HCT116 (cell line): ENCODE results near the gene ZNHIT6. TPM values are rescaled to one million over a fixed set of nuclear protein-coding genes. Genes with fewer than 3 reads are reported as not detected.
A peak's percentile ranks its signal among the peaks of the same experiment; 100 is the strongest.

ENCODE experiments used
- ATAC-seq: fragments of 200-7000 bp; cut with Tn5 transposase; 2 replicates; pipeline ENCODE4 v1.9.1; 2020; ENCODE audit warnings: mild to moderate bottlenecking, moderate library complexity
- BruUV-seq: library from RNA; stranded (reverse); fragments of 400-500 nt; replicated peaks from 2 replicates; lab custom pipeline; 2021; lab: Mats Ljungman, UMichigan
- CTCF ChIA-PET: fragments of 300-600 bp; sonication (Branson Sonifier 250); formaldehyde crosslinking; loops from one replicate; lab custom pipeline; 2021; ENCODE audit warnings: antibody characterized with exemption; lab: Charles Lee
- POLR2A ChIA-PET: fragments of 300-600, 350-600 bp; sonication (Branson Sonifier 250); formaldehyde crosslinking; loops from one replicate; lab custom pipeline; 2021; ENCODE audit warnings: antibody characterized with exemption; lab: Charles Lee
- RAD21 ChIA-PET, 2 experiments: fragments of 300-600 bp; sonication (Branson Sonifier 250); formaldehyde crosslinking; loops; one replicate each; lab custom pipeline; 2023; ENCODE audit warnings: low total read pairs in 2 of 2; ENCODE audit not compliant: uncharacterized antibody in 2 of 2, unreplicated experiment in 2 of 2, low non-redundant PET in 1 of 2; lab: Charles Lee
- DNase-seq: peaks from one replicate; pipeline ENCODE4 v3.0.0-alpha.2; 2010; ENCODE audit warnings: low read depth, low spot score
- H2AFZ ChIP-seq: fragments of 200-600 bp; shearing (Covaris generic), sonication (generic); 2 replicates; pipeline ENCODE4 v1.6.1; 2017; ENCODE audit warnings: low read depth, mixed run types, mixed read lengths, antibody characterized with exemption, low read length; ENCODE audit not compliant: poor library complexity, severe bottlenecking
- H3K27ac ChIP-seq: 2 replicates; pipeline ENCODE4 v1.5.1; 2012; ENCODE audit warnings: low read depth, low read length
- H3K27me3 ChIP-seq: fragments of 200-600 bp; sonication (generic); 2 replicates; pipeline ENCODE4 v1.6.1; 2016; ENCODE audit warnings: mixed run types, low read length, mixed read lengths; ENCODE audit not compliant: insufficient read depth
- H3K36me3 ChIP-seq, 2 experiments: fragments of 200-500 bp in 1 of 2; fragments of 200-600 bp in 1 of 2; sonication (Bioruptor generic) in 1 of 2; sonication (generic) in 1 of 2; 2 replicates each; pipeline versions ENCODE4 v1.5.1 to v1.6.1; 2014 to 2016; ENCODE audit warnings: low read length in 2 of 2, inconsistent platforms in 1 of 2, mixed read lengths in 1 of 2, mixed run types in 1 of 2; ENCODE audit not compliant: insufficient read depth in 2 of 2, control insufficient read depth in 1 of 2
- H3K4me1 ChIP-seq, 2 experiments: fragments of 200-600 bp in 1 of 2; sonication (generic) in 1 of 2; 2 replicates each; pipeline versions ENCODE4 v1.5.1 to v1.6.1; 2012 to 2017; ENCODE audit warnings: low read length in 2 of 2, inconsistent platforms in 1 of 2, mild to moderate bottlenecking in 1 of 2, mixed read lengths in 1 of 2, mixed run types in 1 of 2, moderate library complexity in 1 of 2; ENCODE audit not compliant: insufficient read depth in 2 of 2, control insufficient read depth in 1 of 2
- H3K4me2 ChIP-seq: fragments of 200-600 bp; sonication (generic); 2 replicates; pipeline ENCODE4 v1.6.1; 2017; ENCODE audit warnings: mixed run types, low read length, mixed read lengths
- H3K4me3 ChIP-seq, 2 experiments: fragments of 200-600 bp in 1 of 2; sonication (generic) in 1 of 2; replicated peaks in 1 of 2; 2 replicates each; pipeline ENCODE4 v1.5.1; 2011 to 2016; ENCODE audit warnings: low read length in 2 of 2, control low read depth in 1 of 2, low read depth in 1 of 2, mild to moderate bottlenecking in 1 of 2, mixed read lengths in 1 of 2, mixed run types in 1 of 2
- H3K79me2 ChIP-seq: fragments of 200-600 bp; sonication (generic); 2 replicates; pipeline ENCODE4 v1.6.1; 2017; ENCODE audit warnings: mild to moderate bottlenecking, mixed run types, low read length, moderate library complexity, mixed read lengths; ENCODE audit not compliant: insufficient read depth
- H3K9ac ChIP-seq: fragments of 200-600 bp; sonication (generic); 2 replicates; pipeline ENCODE4 v1.6.1; 2016; ENCODE audit warnings: low read length, mixed read lengths
- H3K9me2 ChIP-seq: fragments of 200-600 bp; sonication (generic), shearing (Covaris generic); 2 replicates; pipeline ENCODE4 v1.6.1; 2017; ENCODE audit warnings: mixed run types, mild to moderate bottlenecking, moderate library complexity; ENCODE audit not compliant: insufficient read depth
- H3K9me3 ChIP-seq, 2 experiments: fragments of 200-500 bp in 1 of 2; fragments of 200-600 bp in 1 of 2; sonication (Bioruptor generic) in 1 of 2; sonication (generic) in 1 of 2; 2 replicates each; pipeline ENCODE4 v1.6.1; 2014 to 2017; ENCODE audit warnings: low read length in 2 of 2, mixed read lengths in 2 of 2, inconsistent platforms in 1 of 2, low read depth in 1 of 2, mild to moderate bottlenecking in 1 of 2, mixed run types in 1 of 2, moderate library complexity in 1 of 2; ENCODE audit not compliant: control insufficient read depth in 1 of 2, insufficient read depth in 1 of 2
- H4K20me1 ChIP-seq: fragments of 200-600 bp; sonication (generic), shearing (Covaris generic); 2 replicates; pipeline ENCODE4 v1.6.1; 2017; ENCODE audit warnings: mixed run types, mild to moderate bottlenecking, moderate library complexity; ENCODE audit not compliant: insufficient read depth
- CBX3 ChIP-seq: IDR thresholded peaks from 2 replicates; pipeline ENCODE4 v1.6.1; 2012; ENCODE audit warnings: low read depth
- CEBPB ChIP-seq: IDR thresholded peaks from 2 replicates; pipeline ENCODE4 v1.6.1; 2012; ENCODE audit warnings: low read depth
- ELF1 ChIP-seq: IDR thresholded peaks from 2 replicates; pipeline ENCODE4 v1.6.1; 2012; ENCODE audit warnings: low read depth, borderline replicate concordance
- EZH2 ChIP-seq: fragments of 200-600 bp; sonication (generic); IDR thresholded peaks from 2 replicates; pipeline ENCODE4 v1.6.1; 2017; ENCODE audit warnings: antibody characterized with exemption, mixed run types
- FOSL1 ChIP-seq: IDR thresholded peaks from 2 replicates; pipeline ENCODE4 v1.6.1; 2012; ENCODE audit warnings: low read depth
- JUND ChIP-seq: IDR thresholded peaks from 2 replicates; pipeline ENCODE4 v1.6.1; 2012
- POLR2AphosphoS5 ChIP-seq: IDR thresholded peaks from 2 replicates; pipeline ENCODE4 v1.6.1; 2011; ENCODE audit warnings: mild to moderate bottlenecking, low read depth, low read length, moderate library complexity
- RAD21 ChIP-seq: IDR thresholded peaks from 2 replicates; pipeline ENCODE4 v1.6.1; 2012; ENCODE audit warnings: low read depth, mild to moderate bottlenecking
- SIN3A ChIP-seq: IDR thresholded peaks from 2 replicates; pipeline ENCODE4 v1.6.1; 2012; ENCODE audit warnings: low read depth
- SP1 ChIP-seq: IDR thresholded peaks from 2 replicates; pipeline ENCODE4 v1.6.1; 2012; ENCODE audit warnings: low read depth
- SRF ChIP-seq: IDR thresholded peaks from 2 replicates; pipeline ENCODE4 v1.6.1; 2012; ENCODE audit warnings: low read depth
- YY1 ChIP-seq: IDR thresholded peaks from 2 replicates; pipeline ENCODE4 v1.6.1; 2011; ENCODE audit warnings: low read length, low read depth, moderate library complexity, mild to moderate bottlenecking; ENCODE audit not compliant: insufficient replicate concordance; ENCODE audit errors: extremely low read depth
- ZNF274 ChIP-seq: fragments of 200-500 bp; sonication (Bioruptor generic); IDR thresholded peaks from 2 replicates; pipeline ENCODE4 v1.6.1; 2014; ENCODE audit warnings: mild to moderate bottlenecking, low read depth, low read length, inconsistent platforms
- intact Hi-C: fragments of 100-400 bp; cut with micrococcal nuclease; formaldehyde crosslinking; loops from 2 replicates; pipeline ENCODE4 v1.10.0; 2022
- total RNA-seq: library from RNA; stranded (reverse); gene quantifications from one replicate; pipeline ENCODE4 v1.2.1, GENCODE V29; 2021; ENCODE audit not compliant: unreplicated experiment
- TF ChIP-seq, protein P1 (sequence below): IDR thresholded peaks from 2 replicates; pipeline ENCODE4 v1.6.1; 2012
- TF ChIP-seq, protein P2 (sequence below): IDR thresholded peaks from 2 replicates; pipeline ENCODE4 v1.6.1; 2012
- TF ChIP-seq, protein P3 (sequence below), 3 experiments: fragments of 200-600 bp in 1 of 3; sonication (generic) in 1 of 3; IDR thresholded peaks in 2 of 3; conservative IDR thresholded peaks in 1 of 3; 2 replicates each; pipeline ENCODE4 v1.5.1; 2012 to 2017; ENCODE audit warnings: low read depth in 2 of 3, low read length in 2 of 3, antibody characterized with exemption in 1 of 3, borderline replicate concordance in 1 of 3, control low read depth in 1 of 3, mild to moderate bottlenecking in 1 of 3, mixed read lengths in 1 of 3, mixed run types in 1 of 3, moderate library complexity in 1 of 3; ENCODE audit not compliant: insufficient read depth in 1 of 3

ZNHIT6 gene
- total RNA-seq, 1 experiment from 2014 or later, result 18.4 TPM

DNA sequence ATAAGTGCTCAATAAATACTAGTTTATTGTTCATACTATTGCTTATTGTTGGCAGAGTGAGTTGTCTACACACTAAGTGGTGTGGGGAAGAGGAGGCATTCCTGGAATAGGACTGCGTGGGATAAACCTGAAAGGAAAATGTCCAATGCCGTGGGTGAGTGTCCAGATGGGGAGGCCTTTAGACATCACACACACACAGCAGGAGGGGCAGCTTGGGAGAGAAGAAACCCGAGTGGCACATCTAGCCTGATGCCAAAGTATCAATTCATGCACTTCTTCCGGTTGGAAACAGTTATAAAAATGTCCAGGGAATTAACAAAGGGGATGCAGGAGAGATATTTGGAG, 100.3 kb downstream of the ZNHIT6 start:
- RAD21 ChIA-PET, result no interaction called here
- Histone ChIP-seq H3K79me2 (no peaks in the 10 kb centered on the region), H3K4me1 (peaks cover 45 to 63% of the 10 kb centered on the region in 2 experiments), H3K36me3 (no peaks in the 10 kb centered on the region), H3K9me3 (no peaks in the 10 kb centered on the region), H3K27ac (peak overlapping the region; percentile 47; the same call in 1 of the 2 replicates), H3K27me3 (no peaks in the 10 kb centered on the region), H3K4me3 (peak overlapping the region in 1 of 2 experiments; percentile 12; a peak in 2 of 4 replicates)
- ATAC-seq, result no peak
- POLR2A ChIA-PET, result interaction anchor here (1.4 to 2.0 kb wide), 2 partner anchors 24 to 26 kb away, joined by 5 to 12 read pairs; no protein-coding TSS in a partner anchor
- intact Hi-C loops, result loop anchor here (1.0 kb wide), 1 partner anchor 27 kb away; no protein-coding TSS in a partner anchor
- CTCF ChIA-PET, result interaction anchor here (1.1 to 2.2 kb wide), 3 partner anchors 27 to 663 kb away, joined by 3 to 12 read pairs (median 4); partner anchors contain the start of gene CCN1
- no peak for TF ChIP-seq CBX3
- no peak for TF ChIP-seq SRF
- no peak for TF ChIP-seq ELF1
- no peak for TF ChIP-seq YY1
- TF ChIP-seq SIN3A, result no peak
- TF ChIP-seq RAD21, result no peak
- no peak for TF ChIP-seq ZNF274
- TF ChIP-seq, all 23 proteins: peak for 0
- no peak for DNase-seq
- Histone ChIP-seq H3K9me2 (no peaks in the 10 kb centered on the region), H3K4me2 (peak overlapping the region; percentile 83), H2AFZ (no peak overlapping the region), H3K9ac (peak overlapping the region; percentile 27), H4K20me1 (no peaks in the 10 kb centered on the region)
- no TSS peak for BruUV-seq

DNA sequence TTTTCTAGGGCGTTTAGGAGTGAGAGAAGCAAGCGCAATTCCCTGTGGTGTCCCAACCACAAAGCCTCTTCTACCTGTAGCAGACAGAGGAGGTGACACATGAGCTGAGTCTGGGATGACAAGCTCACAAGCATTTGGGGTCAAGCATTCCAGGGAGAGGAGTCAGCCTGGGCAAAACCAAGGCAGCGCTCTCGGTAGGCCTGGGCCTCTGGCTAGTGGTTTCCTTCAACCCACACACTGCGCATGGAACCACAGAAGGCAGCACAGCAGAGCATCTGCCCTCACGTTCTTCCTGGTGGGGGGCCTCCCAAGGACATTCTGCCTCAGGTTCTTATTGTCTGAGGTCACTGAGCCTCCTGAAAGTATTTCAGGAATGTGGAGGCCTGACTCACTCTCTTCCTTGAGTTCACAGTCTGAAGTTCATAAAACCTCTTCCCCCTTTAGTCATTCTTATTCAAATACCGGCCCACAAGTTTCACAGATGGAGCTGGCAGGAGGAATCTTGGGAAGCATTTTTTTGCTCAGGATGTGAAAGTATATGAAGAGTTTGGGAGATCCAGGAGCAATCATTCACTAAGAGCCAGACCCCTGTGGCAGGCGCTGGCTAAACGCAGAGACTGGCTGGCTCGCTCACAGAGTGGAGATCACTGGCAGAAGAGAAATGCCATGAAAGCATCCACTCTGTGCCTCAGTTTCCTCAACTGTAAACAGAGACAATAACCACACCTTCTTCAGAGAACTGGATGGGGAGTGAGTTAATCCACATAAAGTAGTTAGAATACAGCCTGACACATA, 100.9 kb downstream of the ZNHIT6 start:
- Histone ChIP-seq H2AFZ (no peak overlapping the region), H3K4me3 (peak overlapping the region in 1 of 2 experiments; percentile 12; a peak in 2 of 4 replicates), H3K4me1 (peaks cover 39 to 57% of the 10 kb centered on the region in 2 experiments), H3K4me2 (peak overlapping the region; percentile 83), H4K20me1 (no peaks in the 10 kb centered on the region), H3K9ac (peak overlapping the region; percentile 27), H3K36me3 (no peaks in the 10 kb centered on the region), H3K27me3 (no peaks in the 10 kb centered on the region), H3K27ac (peak overlapping the region; percentile 47), H3K9me2 (no peaks in the 10 kb centered on the region), H3K79me2 (no peaks in the 10 kb centered on the region), H3K9me3 (no peaks in the 10 kb centered on the region)
- POLR2A ChIA-PET, result interaction anchor here (1.1 to 2.0 kb wide), 4 partner anchors 18 to 101 kb away, joined by 3 to 12 read pairs (median 4); partner anchors contain the start of gene ZNHIT6
- DNase-seq (peak; percentile 93), ATAC-seq (peak; percentile 90)
- RAD21 ChIA-PET, result interaction anchor here (1.2 to 1.9 kb wide), 4 partner anchors 21 to 411 kb away, joined by 3 to 9 read pairs (median 4); no protein-coding TSS in a partner anchor
- intact Hi-C loops, result loop anchor here (1.0 kb wide), 1 partner anchor 26 kb away; no protein-coding TSS in a partner anchor
- CTCF ChIA-PET, result interaction anchor here (0.6 to 2.2 kb wide), 12 partner anchors 10 to 662 kb away, joined by 3 to 13 read pairs (median 5); partner anchors contain the start of gene CCN1
- no TSS peak for BruUV-seq
- TF ChIP-seq, protein P1, sequence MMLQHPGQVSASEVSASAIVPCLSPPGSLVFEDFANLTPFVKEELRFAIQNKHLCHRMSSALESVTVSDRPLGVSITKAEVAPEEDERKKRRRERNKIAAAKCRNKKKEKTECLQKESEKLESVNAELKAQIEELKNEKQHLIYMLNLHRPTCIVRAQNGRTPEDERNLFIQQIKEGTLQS, result peak; percentile 62; the same call in 1 of the 2 replicates
- TF ChIP-seq, protein P2, sequence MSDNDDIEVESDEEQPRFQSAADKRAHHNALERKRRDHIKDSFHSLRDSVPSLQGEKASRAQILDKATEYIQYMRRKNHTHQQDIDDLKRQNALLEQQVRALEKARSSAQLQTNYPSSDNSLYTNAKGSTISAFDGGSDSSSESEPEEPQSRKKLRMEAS, result peak; percentile 83
- peak; percentile 93 for TF ChIP-seq FOSL1
- TF ChIP-seq EZH2, result no peak
- TF ChIP-seq SIN3A, result peak; percentile 96
- peak; percentile 31; the same call in 1 of the 2 replicates for TF ChIP-seq POLR2AphosphoS5
- TF ChIP-seq CEBPB, result peak; percentile 78
- peak; percentile 84 for TF ChIP-seq JUND
- peak; percentile 94 for TF ChIP-seq CBX3
- TF ChIP-seq SP1, result peak; percentile 81
- no peak for TF ChIP-seq ZNF274
- TF ChIP-seq, protein P3, sequence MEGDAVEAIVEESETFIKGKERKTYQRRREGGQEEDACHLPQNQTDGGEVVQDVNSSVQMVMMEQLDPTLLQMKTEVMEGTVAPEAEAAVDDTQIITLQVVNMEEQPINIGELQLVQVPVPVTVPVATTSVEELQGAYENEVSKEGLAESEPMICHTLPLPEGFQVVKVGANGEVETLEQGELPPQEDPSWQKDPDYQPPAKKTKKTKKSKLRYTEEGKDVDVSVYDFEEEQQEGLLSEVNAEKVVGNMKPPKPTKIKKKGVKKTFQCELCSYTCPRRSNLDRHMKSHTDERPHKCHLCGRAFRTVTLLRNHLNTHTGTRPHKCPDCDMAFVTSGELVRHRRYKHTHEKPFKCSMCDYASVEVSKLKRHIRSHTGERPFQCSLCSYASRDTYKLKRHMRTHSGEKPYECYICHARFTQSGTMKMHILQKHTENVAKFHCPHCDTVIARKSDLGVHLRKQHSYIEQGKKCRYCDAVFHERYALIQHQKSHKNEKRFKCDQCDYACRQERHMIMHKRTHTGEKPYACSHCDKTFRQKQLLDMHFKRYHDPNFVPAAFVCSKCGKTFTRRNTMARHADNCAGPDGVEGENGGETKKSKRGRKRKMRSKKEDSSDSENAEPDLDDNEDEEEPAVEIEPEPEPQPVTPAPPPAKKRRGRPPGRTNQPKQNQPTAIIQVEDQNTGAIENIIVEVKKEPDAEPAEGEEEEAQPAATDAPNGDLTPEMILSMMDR (IDR thresholded peaks at IDR 0.05 in 2 of 3, conservative IDR thresholded peaks at IDR 0.05 in 1 of 3; ENCODE audit: borderline replicate concordance in 1 of 3, insufficient read depth in 1 of 3, low read depth in 2 of 3, low read length in 2 of 3), result no peak
